Inflammatory macrophage (primary cell): Measurements from ENCODE around the gene PPP1R1A.
A peak's percentile ranks its signal among the peaks of the same experiment; 100 is the strongest.

Source experiments
- DNase-seq, 2 donors: peaks; one replicate each; pipeline ENCODE4 v3.0.0-alpha.2; 2020 to 2022

Gene PPP1R1A

GRCh38 chr12:54569995-54570528 is 18.4 kb downstream of the PPP1R1A start:
- DNase-seq: no peak

GRCh38 chr12:54569072-54569471 is 19.4 kb downstream of the PPP1R1A start:
- no peak for DNase-seq

GRCh38 chr12:54566792-54567191 is 21.7 kb downstream of the PPP1R1A start:
- DNase-seq: no peak

GRCh38 chr12:54565986-54566544 is 22.4 kb downstream of the PPP1R1A start:
- DNase-seq: no peak

GRCh38 chr12:54565310-54565985 is 23.0 kb downstream of the PPP1R1A start:
- no peak for DNase-seq

- DNase-seq: no peak
Observed at GRCh38 chr12:54564768-54565167, 23.7 kb downstream of the PPP1R1A start.

- DNase-seq: no peak
Observed at GRCh38 chr12:54563787-54564186, 24.7 kb downstream of the PPP1R1A start.

GRCh38 chr12:54562750-54563356 is 25.6 kb downstream of the PPP1R1A start:
- no peak for DNase-seq

- DNase-seq: peak; percentile 55 to 64
Observed at GRCh38 chr12:54561164-54561563, 27.3 kb downstream of the PPP1R1A start.

GRCh38 chr12:54560374-54560858 is 28.0 kb downstream of the PPP1R1A start:
- peak; percentile 98 for DNase-seq

- DNase-seq: no peak
Observed at GRCh38 chr12:54558759-54559158, 29.7 kb downstream of the PPP1R1A start.

GRCh38 chr12:54558311-54558710 is 30.1 kb downstream of the PPP1R1A start:
- no peak for DNase-seq

GRCh38 chr12:54555670-54556257 is 32.7 kb downstream of the PPP1R1A start:
- no peak for DNase-seq

- DNase-seq: peak in 1 of 2 donors; percentile 5
Observed at GRCh38 chr12:54549774-54550451, 38.5 kb downstream of the PPP1R1A start.

- no peak for DNase-seq
Observed at GRCh38 chr12:54546511-54546910, 41.9 kb downstream of the PPP1R1A start.

- no peak for DNase-seq
Observed at GRCh38 chr12:54544743-54545142, 43.7 kb downstream of the PPP1R1A start.

- DNase-seq: no peak
Observed at GRCh38 chr12:54543526-54543925, 44.9 kb downstream of the PPP1R1A start.

- DNase-seq: no peak
Observed at GRCh38 chr12:54541751-54542290, 46.6 kb downstream of the PPP1R1A start.

GRCh38 chr12:54538136-54538700 is 50.2 kb downstream of the PPP1R1A start:
- DNase-seq: no peak

GRCh38 chr12:54535474-54535873 is 53.0 kb downstream of the PPP1R1A start:
- DNase-seq: no peak

GRCh38 chr12:54529581-54529980 is 58.9 kb downstream of the PPP1R1A start:
- no peak for DNase-seq
